DMS79 treated with DMSO at 0.1 percent for 48 hours (cell line): ENCODE measurements around the gene UBASH3A.

ENCODE experiments used
- DNase-seq: peaks from one replicate; lab custom pipeline; 2025; lab: John Stamatoyannopoulos, UW

UBASH3A gene

GRCh38 chr21:42491328-42491727 lies 87.6 kb downstream of the UBASH3A start:
- DNase-seq, result no peak

GRCh38 chr21:42492201-42492600 lies 88.5 kb downstream of the UBASH3A start:
- DNase-seq, result no peak

- DNase-seq, result no peak
Observed at GRCh38 chr21:42493109-42494060, 89.7 kb downstream of the UBASH3A start.

GRCh38 chr21:42495027-42495426 lies 91.3 kb downstream of the UBASH3A start:
- no peak for DNase-seq

GRCh38 chr21:42495765-42496119 lies 92.0 kb downstream of the UBASH3A start:
- no peak for DNase-seq

- DNase-seq, result peak; percentile 96
Observed at GRCh38 chr21:42496120-42496838, 92.6 kb downstream of the UBASH3A start, which contains the start of gene RSPH1. Gene RSPH1 (minus strand): TSS chr21:42496224. CDS start chr21:42496186, 38 bp downstream.

- DNase-seq, result peak; percentile 15
Observed at GRCh38 chr21:42496839-42497202, 93.1 kb downstream of the UBASH3A start.
